Measurements from ENCODE around the gene TBC1D22A. TPM values are rescaled to one million over a fixed set of nuclear protein-coding genes. Genes with fewer than 3 reads are reported as not detected.
"Not testable (repeated sequence)": the region's sequence is repeated elsewhere in the genome, so short reads cannot be mapped to it uniquely, and the experiment has no call there.

TBC1D22A gene
- total RNA-seq, 1 donor from 2014 or later: 18.9 TPM

DNA sequence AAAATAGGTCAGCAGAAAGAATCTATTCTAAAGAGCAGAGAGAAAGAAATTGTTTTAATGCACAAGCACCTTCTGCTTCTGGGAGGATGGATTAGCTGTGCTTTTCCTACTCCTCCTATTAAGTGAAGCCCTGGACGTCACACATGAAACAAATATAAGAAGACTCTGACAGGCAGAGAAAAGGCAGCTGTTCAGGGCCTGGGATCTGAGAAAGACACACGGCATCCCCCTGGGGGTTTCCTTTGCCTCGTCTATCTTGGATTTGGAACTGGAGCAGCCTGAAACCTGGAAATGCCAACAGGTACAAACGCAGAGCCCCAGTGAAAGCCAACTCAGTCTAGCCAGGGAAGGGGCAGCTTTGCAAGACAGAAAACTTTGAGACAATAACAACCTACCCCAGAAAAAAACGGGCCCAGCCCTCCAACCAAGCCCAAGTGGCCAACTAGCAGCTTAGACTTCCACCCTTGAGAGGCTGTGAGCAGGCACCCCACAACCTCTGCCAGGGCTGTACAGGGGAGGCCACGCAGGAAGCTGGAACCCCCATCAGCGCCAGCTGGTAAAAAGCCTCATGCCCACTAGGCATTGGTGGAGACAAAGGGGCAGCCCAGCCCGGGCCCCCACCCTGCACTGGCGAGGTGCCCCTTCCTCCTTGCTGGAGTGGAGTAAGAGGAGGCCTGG is 31.7 kb upstream of the TBC1D22A start:
- peaks cover 4% of the 10 kb centered on the region for H3K36me3 Mint-ChIP-seq (ENCODE audit: low read depth)
- TF ChIP-seq, protein P1, sequence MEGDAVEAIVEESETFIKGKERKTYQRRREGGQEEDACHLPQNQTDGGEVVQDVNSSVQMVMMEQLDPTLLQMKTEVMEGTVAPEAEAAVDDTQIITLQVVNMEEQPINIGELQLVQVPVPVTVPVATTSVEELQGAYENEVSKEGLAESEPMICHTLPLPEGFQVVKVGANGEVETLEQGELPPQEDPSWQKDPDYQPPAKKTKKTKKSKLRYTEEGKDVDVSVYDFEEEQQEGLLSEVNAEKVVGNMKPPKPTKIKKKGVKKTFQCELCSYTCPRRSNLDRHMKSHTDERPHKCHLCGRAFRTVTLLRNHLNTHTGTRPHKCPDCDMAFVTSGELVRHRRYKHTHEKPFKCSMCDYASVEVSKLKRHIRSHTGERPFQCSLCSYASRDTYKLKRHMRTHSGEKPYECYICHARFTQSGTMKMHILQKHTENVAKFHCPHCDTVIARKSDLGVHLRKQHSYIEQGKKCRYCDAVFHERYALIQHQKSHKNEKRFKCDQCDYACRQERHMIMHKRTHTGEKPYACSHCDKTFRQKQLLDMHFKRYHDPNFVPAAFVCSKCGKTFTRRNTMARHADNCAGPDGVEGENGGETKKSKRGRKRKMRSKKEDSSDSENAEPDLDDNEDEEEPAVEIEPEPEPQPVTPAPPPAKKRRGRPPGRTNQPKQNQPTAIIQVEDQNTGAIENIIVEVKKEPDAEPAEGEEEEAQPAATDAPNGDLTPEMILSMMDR (IDR thresholded peaks at IDR 0.05): no peak

DNA sequence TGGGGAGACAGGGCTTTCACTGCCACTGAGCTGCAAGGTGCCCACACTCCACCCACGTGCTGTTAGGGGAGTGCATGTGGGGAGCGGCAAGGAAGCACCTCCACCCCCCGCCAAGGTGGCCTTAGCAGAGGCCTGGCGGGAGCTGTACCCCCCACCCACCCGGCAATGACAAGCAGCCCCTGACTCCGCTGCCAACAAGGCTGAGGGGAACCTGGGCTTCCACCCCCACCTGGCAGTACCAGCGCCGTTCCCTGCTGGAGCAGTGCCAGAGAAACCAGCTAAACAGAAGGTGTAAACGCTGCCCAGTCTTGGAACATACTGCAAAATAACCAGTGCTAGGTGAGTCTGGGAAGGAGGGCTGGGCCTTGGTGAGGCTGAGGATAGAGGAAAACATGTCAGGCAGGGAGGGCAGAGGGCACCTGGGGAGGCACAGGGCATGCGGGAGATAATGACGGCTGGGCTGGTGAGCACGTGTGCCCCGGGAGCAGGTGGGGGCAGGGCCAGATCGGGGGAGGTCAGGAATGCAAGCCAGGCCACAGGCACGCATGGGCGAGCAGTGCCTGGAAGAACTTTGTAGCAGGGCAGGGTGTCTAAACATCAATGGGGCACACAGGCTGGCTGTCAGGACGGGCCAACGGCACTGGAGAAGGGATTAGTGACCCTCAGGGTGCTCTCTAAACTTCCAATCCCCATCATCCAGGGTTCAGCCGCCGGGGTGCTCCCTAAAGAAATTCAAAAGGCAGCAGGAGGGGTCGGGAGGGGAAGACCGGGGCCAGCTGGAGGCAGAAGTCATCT is 31.0 kb upstream of the TBC1D22A start:
- H3K27ac Mint-ChIP-seq (ENCODE audit: unreplicated experiment): no peak overlapping the region

More for the DNA sequence above, 31.7 kb upstream of the TBC1D22A start:
- Mint-ChIP-seq H3K4me1 (ENCODE audit: low read depth) (peaks cover 46% of the 10 kb centered on the region), H3K27me3 (ENCODE audit: low read depth) (no peaks in the 10 kb centered on the region), H3K27ac (ENCODE audit: unreplicated experiment) (peak overlapping the region; percentile 41), H3K4me3 (ENCODE audit: unreplicated experiment) (no peak overlapping the region), H3K9me3 (ENCODE audit: low read depth) (no peaks in the 10 kb centered on the region)
- DNase-seq (ENCODE audit: low spot score): no peak

DNA sequence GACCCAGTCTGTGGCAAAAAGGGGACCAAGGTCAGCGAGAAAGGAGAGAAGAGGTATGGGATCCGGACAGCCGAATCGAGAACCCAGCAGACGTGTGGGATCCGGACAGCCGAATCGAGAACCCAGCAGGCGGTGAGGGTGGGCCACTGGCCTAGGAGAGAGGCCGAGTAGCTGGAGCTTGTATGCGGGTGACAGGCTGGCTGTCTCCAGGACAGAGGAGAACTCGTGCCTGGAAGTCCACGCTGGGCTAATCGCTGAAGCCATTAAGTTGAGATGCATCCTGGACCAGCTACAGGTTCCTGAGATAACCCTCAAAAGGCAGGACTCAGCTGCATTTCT is 30.4 kb upstream of the TBC1D22A start:
- Mint-ChIP-seq H3K27ac (ENCODE audit: unreplicated experiment) (no peak overlapping the region), H3K4me1 (ENCODE audit: low read depth) (peaks cover 48% of the 10 kb centered on the region), H3K9me3 (ENCODE audit: low read depth) (no peaks in the 10 kb centered on the region), H3K36me3 (ENCODE audit: low read depth) (peaks cover 3% of the 10 kb centered on the region), H3K27me3 (ENCODE audit: low read depth) (no peaks in the 10 kb centered on the region), H3K4me3 (ENCODE audit: unreplicated experiment) (no peak overlapping the region)
- TF ChIP-seq, protein P1 (IDR thresholded peaks at IDR 0.05): no peak
- no peak for DNase-seq (ENCODE audit: low spot score)

More for the DNA sequence above, 31.0 kb upstream of the TBC1D22A start:
- Mint-ChIP-seq H3K4me1 (ENCODE audit: low read depth) (peaks cover 45% of the 10 kb centered on the region), H3K9me3 (ENCODE audit: low read depth) (no peaks in the 10 kb centered on the region), H3K27me3 (ENCODE audit: low read depth) (no peaks in the 10 kb centered on the region), H3K4me3 (ENCODE audit: unreplicated experiment) (no peak overlapping the region), H3K36me3 (ENCODE audit: low read depth) (peaks cover 4% of the 10 kb centered on the region)
- TF ChIP-seq, protein P1 (IDR thresholded peaks at IDR 0.05): no peak
- DNase-seq (ENCODE audit: low spot score): no peak

GRCh38 chr22:46732513-46732912 is 29.9 kb upstream of the TBC1D22A start:
- peaks cover 49% of the 10 kb centered on the region for H3K4me1 Mint-ChIP-seq (ENCODE audit: low read depth)
- H3K9me3 Mint-ChIP-seq (ENCODE audit: low read depth): no peaks in the 10 kb centered on the region
- no peak overlapping the region for H3K27ac Mint-ChIP-seq (ENCODE audit: unreplicated experiment)
- no peak overlapping the region for H3K4me3 Mint-ChIP-seq (ENCODE audit: unreplicated experiment)
- DNase-seq (ENCODE audit: low spot score): no peak
- no peaks in the 10 kb centered on the region for H3K27me3 Mint-ChIP-seq (ENCODE audit: low read depth)
- peaks cover 2% of the 10 kb centered on the region for H3K36me3 Mint-ChIP-seq (ENCODE audit: low read depth)
- TF ChIP-seq, protein P1 (IDR thresholded peaks at IDR 0.05): no peak

- H3K36me3 Mint-ChIP-seq (ENCODE audit: low read depth); DNase-seq (ENCODE audit: low spot score); H3K4me3 Mint-ChIP-seq (ENCODE audit: unreplicated experiment); H3K9me3 Mint-ChIP-seq (ENCODE audit: low read depth); H3K27me3 Mint-ChIP-seq (ENCODE audit: low read depth): not testable (repeated sequence)
- H3K27ac Mint-ChIP-seq (ENCODE audit: unreplicated experiment): peak overlapping the region; percentile 61
- peaks cover 56% of the 10 kb centered on the region for H3K4me1 Mint-ChIP-seq (ENCODE audit: low read depth)
These were observed 28.2 kb upstream of the TBC1D22A start for GRCh38 chr22:46734213-46734722.
